GM12892 (cell line): ENCODE data around the gene ADAM17.
"Not testable (repeated sequence)": the region's sequence is repeated elsewhere in the genome, so short reads cannot be mapped to it uniquely, and the experiment has no call there.

Experiments used
- DNase-seq: peaks from one replicate; pipeline ENCODE4 v3.0.0; 2011; ENCODE audit not compliant: insufficient read length
- FAIRE-seq: peaks from 2 replicates; lab custom pipeline; 2011; peaks lifted over from hg19 to GRCh38; lab: Jason Lieb, UNC
- POLR2A ChIP-seq: IDR thresholded peaks from 2 replicates; pipeline ENCODE4 v1.6.1; 2011; ENCODE audit warnings: low read depth, low read length, control low read depth
- POLR2AphosphoS5 ChIP-seq: IDR thresholded peaks from 2 replicates; pipeline ENCODE4 v1.6.1; 2011; ENCODE audit warnings: low read depth, low read length, control low read depth
- TAF1 ChIP-seq: IDR thresholded peaks from 2 replicates; pipeline ENCODE4 v1.6.1; 2011; ENCODE audit warnings: low read depth, mild to moderate bottlenecking, control low read depth, low read length, borderline replicate concordance

The ADAM17 gene

GRCh38 chr2:9536504-9536903, 19.1 kb downstream of the ADAM17 start:
- DNase-seq (no peak), FAIRE-seq (no peak)
- TF ChIP-seq TAF1: no peak
- TF ChIP-seq POLR2A: no peak
- TF ChIP-seq POLR2AphosphoS5: no peak

- FAIRE-seq (no peak), DNase-seq (no peak)
- TF ChIP-seq POLR2A: no peak
- TF ChIP-seq POLR2AphosphoS5: no peak
- no peak for TF ChIP-seq TAF1
These were observed 20.5 kb downstream of the ADAM17 start for GRCh38 chr2:9535177-9535576.

GRCh38 chr2:9533663-9534062, 22.0 kb downstream of the ADAM17 start:
- TF ChIP-seq POLR2AphosphoS5 (no peak), POLR2A (no peak), TAF1 (no peak)
- DNase-seq (no peak), FAIRE-seq (no peak)

- FAIRE-seq (no peak), DNase-seq (no peak)
- TF ChIP-seq TAF1 (no peak), POLR2A (no peak), POLR2AphosphoS5 (no peak)
These were observed 23.2 kb downstream of the ADAM17 start for GRCh38 chr2:9532421-9532820.

- DNase-seq (no peak), FAIRE-seq (no peak)
- TF ChIP-seq TAF1 (no peak), POLR2A (no peak), POLR2AphosphoS5 (no peak)
These were observed 27.4 kb downstream of the ADAM17 start for GRCh38 chr2:9527995-9528787.

- no peak for TF ChIP-seq TAF1
- TF ChIP-seq POLR2A: no peak
- TF ChIP-seq POLR2AphosphoS5: no peak
- FAIRE-seq (no peak), DNase-seq (no peak)
These were observed 30.4 kb downstream of the ADAM17 start for GRCh38 chr2:9525266-9525665.

- TF ChIP-seq POLR2A (no peak), POLR2AphosphoS5 (no peak), TAF1 (no peak)
- DNase-seq (no peak), FAIRE-seq (no peak)
These were observed 31.3 kb downstream of the ADAM17 start for GRCh38 chr2:9524291-9524690.

GRCh38 chr2:9519250-9519649, 36.4 kb downstream of the ADAM17 start:
- no peak for FAIRE-seq
- DNase-seq: no peak
- TF ChIP-seq TAF1 (no peak), POLR2A (no peak), POLR2AphosphoS5 (no peak)

GRCh38 chr2:9518780-9519179, 36.9 kb downstream of the ADAM17 start:
- FAIRE-seq: no peak
- no peak for TF ChIP-seq POLR2AphosphoS5
- TF ChIP-seq POLR2A: no peak
- TF ChIP-seq TAF1: no peak

GRCh38 chr2:9518163-9518562, 37.5 kb downstream of the ADAM17 start:
- DNase-seq (no peak), FAIRE-seq (no peak)
- TF ChIP-seq TAF1 (no peak), POLR2AphosphoS5 (no peak), POLR2A (no peak)

More at GRCh38 chr2:9518780-9519179, 36.9 kb downstream of the ADAM17 start:
- no peak for DNase-seq

- no peak for DNase-seq
- FAIRE-seq: no peak
- TF ChIP-seq POLR2A (no peak), POLR2AphosphoS5 (no peak), TAF1 (no peak)
These were observed 38.4 kb downstream of the ADAM17 start for GRCh38 chr2:9517118-9517782.

- not testable (repeated sequence) for FAIRE-seq
These were observed 41.7 kb downstream of the ADAM17 start for GRCh38 chr2:9513946-9514345.

More at GRCh38 chr2:9513946-9514345, 41.7 kb downstream of the ADAM17 start:
- not testable (repeated sequence) for DNase-seq
